HL-60 (cell line): Measurements from ENCODE around the gene TMUB1.
A peak's percentile ranks its signal among the peaks of the same experiment; 100 is the strongest.

ENCODE experiments used
- DNase-seq, 2 experiments: peaks; one replicate each; pipeline ENCODE4 v3.0.0-alpha.2; 2010 to 2020; ENCODE audit warnings: low read depth in 1 of 2, low spot score in 1 of 2
- H3K27ac ChIP-seq: fragments of 250-450 bp; sonication (Bioruptor Pico); replicated peaks from 2 replicates; pipeline ENCODE4 v1.5.1; 2020; ENCODE audit warnings: mild to moderate bottlenecking, moderate library complexity
- H3K27me3 ChIP-seq: fragments of 250-450 bp; sonication (Bioruptor Pico); 2 replicates; pipeline ENCODE4 v1.5.1; 2021; ENCODE audit warnings: mild to moderate bottlenecking, moderate library complexity; ENCODE audit not compliant: insufficient read depth, poor library complexity, severe bottlenecking
- H3K4me3 ChIP-seq: replicated peaks from 2 replicates; pipeline ENCODE4 v1.5.1; 2011; ENCODE audit warnings: mild to moderate bottlenecking, control low read depth, low read length; ENCODE audit not compliant: insufficient read depth
- CTCF ChIP-seq: IDR thresholded peaks from one replicate; pipeline ENCODE4 v1.5.1; 2011; ENCODE audit warnings: low read length, control low read depth, inconsistent platforms; ENCODE audit not compliant: insufficient read depth
- GABPA ChIP-seq: IDR thresholded peaks from 2 replicates; pipeline ENCODE4 v1.6.1; 2012; ENCODE audit warnings: low read depth
- POLR2AphosphoS5 ChIP-seq: IDR thresholded peaks from 2 replicates; pipeline ENCODE4 v1.6.1; 2012; ENCODE audit warnings: low read depth
- REST ChIP-seq: IDR thresholded peaks from 2 replicates; pipeline ENCODE4 v1.6.1; 2012; ENCODE audit warnings: low read depth; ENCODE audit not compliant: insufficient replicate concordance
- SPI1 ChIP-seq: IDR thresholded peaks from 2 replicates; pipeline ENCODE4 v1.6.1; 2012; ENCODE audit warnings: low read depth, mild to moderate bottlenecking, borderline replicate concordance

TMUB1 gene

GRCh38 chr7:151056666-151057505 lies 26.4 kb downstream of the TMUB1 start:
- H3K27me3 ChIP-seq: no peaks in the 10 kb centered on the region
- H3K27ac ChIP-seq: peak overlapping the region; percentile 71
- TF ChIP-seq GABPA: no peak
- no peak for TF ChIP-seq SPI1
- TF ChIP-seq CTCF: no peak
- H3K4me3 ChIP-seq: peak overlapping the region; percentile 84
- no peak for DNase-seq

GRCh38 chr7:151056283-151056665 lies 27.0 kb downstream of the TMUB1 start:
- Histone ChIP-seq H3K27me3 (no peaks in the 10 kb centered on the region), H3K27ac (no peak overlapping the region), H3K4me3 (no peak overlapping the region)
- TF ChIP-seq POLR2AphosphoS5: no peak
- no peak for TF ChIP-seq CTCF
- no peak for TF ChIP-seq GABPA
- no peak for TF ChIP-seq REST
- no peak for TF ChIP-seq SPI1
- DNase-seq: no peak

- DNase-seq: no peak
- H3K27ac ChIP-seq: peak overlapping the region; percentile 35
- no peak overlapping the region for H3K4me3 ChIP-seq
- no peaks in the 10 kb centered on the region for H3K27me3 ChIP-seq
- TF ChIP-seq REST: no peak
- TF ChIP-seq POLR2AphosphoS5: no peak
- no peak for TF ChIP-seq SPI1
- TF ChIP-seq CTCF: no peak
- TF ChIP-seq GABPA: no peak
Observed at GRCh38 chr7:151053751-151054150, 29.5 kb downstream of the TMUB1 start.

GRCh38 chr7:151053096-151053495 lies 30.2 kb downstream of the TMUB1 start:
- Histone ChIP-seq H3K27me3 (no peaks in the 10 kb centered on the region), H3K27ac (peak overlapping the region; percentile 35), H3K4me3 (no peak overlapping the region)
- DNase-seq: peak; percentile 41 to 60
- TF ChIP-seq SPI1: peak; percentile 26; the same call in 1 of the 2 replicates
- TF ChIP-seq REST: no peak
- TF ChIP-seq GABPA: no peak
- TF ChIP-seq CTCF: no peak
- TF ChIP-seq POLR2AphosphoS5: no peak
